Right atrium auricular region (tissue), 2 donors: ENCODE results near the gene DAZL. TPM values are rescaled to one million over a fixed set of nuclear protein-coding genes. Genes with fewer than 3 reads are reported as not detected.

ENCODE experiments used
- DNase-seq: peaks from one replicate; pipeline ENCODE4 v3.0.0-alpha.2; 2019; ENCODE audit warnings: low spot score
- H3K27ac ChIP-seq, 2 donors: fragments of 200-600 bp; sonication (generic); 1 replicate in 1 of 2; 2 replicates in 1 of 2; pipeline ENCODE4 v1.5.1; 2016 to 2019
- H3K27me3 ChIP-seq, 2 donors: fragments of 200-600 bp; sonication (generic); one replicate each; pipeline versions ENCODE4 v1.5.1 to v1.6.0; 2017 to 2019
- H3K36me3 ChIP-seq: fragments of 200-600 bp; sonication (generic); one replicate; pipeline ENCODE4 v1.5.1; 2016
- H3K4me1 ChIP-seq, 2 donors: fragments of 200-600 bp; sonication (generic); one replicate each; pipeline versions ENCODE4 v1.5.1 to v1.6.0; 2017 to 2019
- H3K4me3 ChIP-seq, 2 donors: fragments of 200-600 bp; sonication (generic); 1 replicate in 1 of 2; 2 replicates in 1 of 2; pipeline ENCODE4 v1.5.1; 2017 to 2019; ENCODE audit warnings: mild to moderate bottlenecking in 1 of 2, moderate library complexity in 1 of 2
- H3K9me3 ChIP-seq, 2 donors: fragments of 200-600 bp; sonication (generic); one replicate each; pipeline ENCODE4 v1.5.1; 2019
- CTCF ChIP-seq, 2 donors: fragments of 200-600 bp; sonication (generic); IDR thresholded peaks; one replicate each; pipeline ENCODE4 v1.5.1; 2019; ENCODE audit warnings: antibody characterized with exemption in 2 of 2
- total RNA-seq, 2 donors: library from RNA; depleted of rRNA; stranded (reverse); fragments of >200 nt; gene quantifications; one replicate each; pipeline ENCODE4 v1.1.0, GENCODE V29; 2016

The DAZL gene
- total RNA-seq, 2 donors from 2014 or later = not detected

- H3K27ac ChIP-seq = no peak overlapping the region
Measured at GRCh38 chr3:16568532-16568931, 36.7 kb downstream of the DAZL start.

GRCh38 chr3:16568115-16568514 lies 37.1 kb downstream of the DAZL start:
- Histone ChIP-seq H3K4me3 (no peak overlapping the region), H3K27ac (no peak overlapping the region), H3K9me3 (peaks cover 0 to 9% of the 10 kb centered on the region in 2 donors), H3K27me3 (no peaks in the 10 kb centered on the region), H3K4me1 (no peaks in the 10 kb centered on the region), H3K36me3 (no peaks in the 10 kb centered on the region)
- no peak for DNase-seq
- no peak for TF ChIP-seq CTCF (IDR thresholded peaks at IDR 0.05)

More at GRCh38 chr3:16568532-16568931, 36.7 kb downstream of the DAZL start:
- no peak for DNase-seq
- H3K9me3 ChIP-seq = peaks cover 0 to 4% of the 10 kb centered on the region in 2 donors
- no peak for TF ChIP-seq CTCF (IDR thresholded peaks at IDR 0.05)
- H3K36me3 ChIP-seq = no peaks in the 10 kb centered on the region
- no peak overlapping the region for H3K4me3 ChIP-seq
- H3K4me1 ChIP-seq = no peaks in the 10 kb centered on the region
- H3K27me3 ChIP-seq = no peaks in the 10 kb centered on the region

- peaks cover 0 to 11% of the 10 kb centered on the region in 2 donors for H3K9me3 ChIP-seq
- no peak for DNase-seq
- no peak for TF ChIP-seq CTCF (IDR thresholded peaks at IDR 0.05)
- no peaks in the 10 kb centered on the region for H3K36me3 ChIP-seq
- no peak overlapping the region for H3K27ac ChIP-seq
- H3K27me3 ChIP-seq = no peaks in the 10 kb centered on the region
- H3K4me1 ChIP-seq = no peaks in the 10 kb centered on the region
- H3K4me3 ChIP-seq = no peak overlapping the region
Measured at GRCh38 chr3:16559653-16560365, 45.4 kb downstream of the DAZL start.

GRCh38 chr3:16554126-16554525 lies 51.1 kb downstream of the DAZL start:
- Histone ChIP-seq H3K9me3 (no peaks in the 10 kb centered on the region), H3K4me3 (no peak overlapping the region), H3K36me3 (no peaks in the 10 kb centered on the region), H3K27me3 (no peaks in the 10 kb centered on the region), H3K27ac (no peak overlapping the region), H3K4me1 (no peaks in the 10 kb centered on the region)
- no peak for DNase-seq
- TF ChIP-seq CTCF (IDR thresholded peaks at IDR 0.05) = no peak

GRCh38 chr3:16552757-16553156 lies 52.5 kb downstream of the DAZL start:
- H3K4me1 ChIP-seq = no peaks in the 10 kb centered on the region
- no peak for TF ChIP-seq CTCF (IDR thresholded peaks at IDR 0.05)
- no peak overlapping the region for H3K27ac ChIP-seq
- H3K27me3 ChIP-seq = no peaks in the 10 kb centered on the region
- no peak overlapping the region for H3K4me3 ChIP-seq
- no peaks in the 10 kb centered on the region for H3K9me3 ChIP-seq
- no peak for DNase-seq
- H3K36me3 ChIP-seq = no peaks in the 10 kb centered on the region
